ENCODE results near the gene GHRL. TPM values are rescaled to one million over a fixed set of nuclear protein-coding genes. Genes with fewer than 3 reads are reported as not detected.

Gene GHRL
- total RNA-seq, 6 donors from 2014 or later: 1.1 to 14.7 (median 1.8) TPM

- no peaks in the 10 kb centered on the region for H3K9me3 ChIP-seq
- WGBS, 2 donors: 94% methylated on average over 11 of the region's 11 CpGs; no CpG with 5 or more reads in 1 of the 2 donors
- ATAC-seq (ENCODE audit: low FRiP score in 2 of 2) (no peak), DNase-seq (peak in 1 of 2 donors; percentile 62)
- no peak overlapping the region for H3K27ac ChIP-seq
- H3K4me3 ChIP-seq: no peak overlapping the region
- H3K36me3 ChIP-seq: no peaks in the 10 kb centered on the region
- no peaks in the 10 kb centered on the region for H3K27me3 ChIP-seq
- TF ChIP-seq POLR2AphosphoS5 (IDR thresholded peaks at IDR 0.05) (no peak), EP300 (IDR thresholded peaks at IDR 0.05) (no peak), CTCF (IDR thresholded peaks at IDR 0.05) (no peak), POLR2A (IDR thresholded peaks at IDR 0.05) (no peak)
- peaks cover 0 to 6% (median 0%) of the 10 kb centered on the region in 4 donors for H3K4me1 ChIP-seq
These were observed 44.0 kb upstream of the GHRL start for GRCh38 chr3:10336761-10337160.

DNA sequence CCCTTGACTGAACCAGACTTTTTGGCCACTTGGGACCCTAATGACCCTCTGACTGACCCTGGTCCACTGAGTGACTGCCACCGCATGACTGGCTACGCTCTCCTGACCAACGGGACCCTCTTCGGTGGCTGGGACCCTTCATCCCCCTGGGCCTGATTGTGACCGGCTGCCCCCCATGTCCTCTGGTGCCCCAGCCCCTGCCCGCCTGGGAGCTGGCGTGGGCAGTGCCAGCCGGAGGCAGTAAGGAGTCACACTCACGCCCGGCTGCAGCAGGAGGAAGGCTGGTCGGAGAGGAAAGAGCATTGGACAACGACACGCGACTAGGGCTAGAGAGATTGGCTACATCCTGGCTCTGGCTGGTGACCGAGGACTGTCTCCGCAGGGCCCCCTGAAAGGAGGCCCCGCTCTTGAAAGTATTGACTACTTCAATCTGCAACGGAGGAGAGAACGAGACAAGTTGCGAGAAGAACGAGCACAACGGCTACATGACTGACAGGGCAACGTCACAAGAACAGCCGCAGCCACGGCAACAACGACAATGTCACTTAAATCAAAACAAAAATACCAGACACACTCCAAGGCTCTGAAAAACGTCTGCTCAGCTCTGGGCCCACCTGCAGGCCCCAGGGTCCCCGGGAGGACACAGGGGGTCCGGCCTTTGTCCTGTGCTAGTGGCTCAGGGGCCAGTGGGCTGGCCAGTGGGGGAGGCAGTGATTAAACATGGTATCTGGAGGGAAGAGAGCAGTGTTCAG lies 43.3 kb upstream of the GHRL start:
- WGBS, 2 donors: 77 to 80% methylated on average over 20 to 29 of the region's 29 CpGs
- peak in 1 of 2 donors; percentile 64 for DNase-seq

DNA sequence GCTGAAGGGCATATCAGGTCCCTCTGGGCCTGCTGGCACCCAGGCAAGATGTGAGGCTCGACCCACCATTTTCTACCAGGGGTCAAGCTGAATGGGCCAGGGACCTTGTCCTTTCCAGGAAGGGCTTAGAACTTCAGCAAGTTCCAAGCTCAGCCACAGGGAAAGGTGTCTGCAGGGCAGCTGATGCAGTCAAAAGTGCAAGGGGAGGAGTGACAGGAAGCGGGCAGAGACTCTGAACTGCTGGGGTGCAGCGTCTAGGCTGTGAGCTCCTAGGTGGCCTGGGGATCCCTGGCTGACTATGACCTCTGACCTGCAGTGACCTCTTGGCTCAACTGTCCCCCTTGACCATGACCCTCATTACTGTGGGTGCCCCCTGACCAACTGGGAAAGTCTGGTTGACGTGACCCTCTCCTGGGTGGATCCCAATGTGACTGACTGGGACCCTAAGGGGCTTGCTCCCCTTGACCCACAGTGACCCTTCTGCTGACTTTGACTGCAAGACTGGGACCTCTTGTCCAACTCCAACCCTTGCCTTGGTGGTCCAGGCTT lies 42.5 kb upstream of the GHRL start:
- no peak overlapping the region for H3K4me3 ChIP-seq
- DNase-seq (no peak), ATAC-seq (ENCODE audit: low FRiP score in 2 of 2) (no peak)
- H3K27me3 ChIP-seq: no peaks in the 10 kb centered on the region
- WGBS, 2 donors: 69 to 77% methylated on average over 3 to 4 of the region's 4 CpGs
- peaks cover 0 to 6% (median 0%) of the 10 kb centered on the region in 4 donors for H3K4me1 ChIP-seq
- H3K9me3 ChIP-seq: no peaks in the 10 kb centered on the region
- H3K27ac ChIP-seq: no peak overlapping the region
- no peaks in the 10 kb centered on the region for H3K36me3 ChIP-seq
- TF ChIP-seq POLR2A (IDR thresholded peaks at IDR 0.05) (no peak), EP300 (IDR thresholded peaks at IDR 0.05) (no peak), POLR2AphosphoS5 (IDR thresholded peaks at IDR 0.05) (no peak), CTCF (IDR thresholded peaks at IDR 0.05) (no peak)

More for the DNA sequence above, 43.3 kb upstream of the GHRL start:
- TF ChIP-seq CTCF (IDR thresholded peaks at IDR 0.05) (no peak), POLR2A (IDR thresholded peaks at IDR 0.05) (no peak), POLR2AphosphoS5 (IDR thresholded peaks at IDR 0.05) (no peak), EP300 (IDR thresholded peaks at IDR 0.05) (no peak)
- peaks cover 0 to 6% (median 0%) of the 10 kb centered on the region in 4 donors for H3K4me1 ChIP-seq
- no peak for ATAC-seq (ENCODE audit: low FRiP score in 2 of 2)
- peak overlapping the region in 1 of 4 donors; percentile 17 for H3K4me3 ChIP-seq
- no peaks in the 10 kb centered on the region for H3K9me3 ChIP-seq
- no peaks in the 10 kb centered on the region for H3K36me3 ChIP-seq
- no peaks in the 10 kb centered on the region for H3K27me3 ChIP-seq
- H3K27ac ChIP-seq: no peak overlapping the region

GRCh38 chr3:10334459-10334858 lies 41.7 kb upstream of the GHRL start:
- peaks cover 0 to 6% (median 0%) of the 10 kb centered on the region in 4 donors for H3K4me1 ChIP-seq
- DNase-seq: no peak
- no peak overlapping the region for H3K4me3 ChIP-seq

More at GRCh38 chr3:10334459-10334858, 41.7 kb upstream of the GHRL start:
- peak in 1 of 2 donors; percentile 41 for ATAC-seq (ENCODE audit: low FRiP score in 2 of 2)
- no peaks in the 10 kb centered on the region for H3K9me3 ChIP-seq
- peak in 1 of 6 experiments; percentile 6 for TF ChIP-seq CTCF (IDR thresholded peaks at IDR 0.05)
- TF ChIP-seq POLR2AphosphoS5 (IDR thresholded peaks at IDR 0.05): no peak
- no peaks in the 10 kb centered on the region for H3K36me3 ChIP-seq
- WGBS, 2 donors: 71 to 82% methylated on average over 10 to 12 of the region's 12 CpGs
- no peaks in the 10 kb centered on the region for H3K27me3 ChIP-seq
- no peak overlapping the region for H3K27ac ChIP-seq

Measured in upper lobe of left lung (tissue), 6 donors.